Esophagus squamous epithelium (tissue), 5 donors: Measurements from ENCODE around the gene INSRR. TPM values are rescaled to one million over a fixed set of nuclear protein-coding genes. Genes with fewer than 3 reads are reported as not detected.

ENCODE experiments used
- DNase-seq: peaks from one replicate; lab custom pipeline; 2025; lab: John Stamatoyannopoulos, UW
- H3K27ac ChIP-seq, 4 donors: fragments of 200-600 bp; sonication (generic); one replicate each; pipeline ENCODE4 v1.5.1; 2016 to 2019; ENCODE audit warnings: mild to moderate bottlenecking in 1 of 4
- H3K27me3 ChIP-seq, 4 donors: fragments of 200-600 bp; sonication (generic); 1 replicate in 3 of 4; 2 replicates in 1 of 4; pipeline versions ENCODE4 v1.5.1 to v1.6.0; 2017 to 2021; ENCODE audit warnings: antibody characterized with exemption in 1 of 4
- H3K36me3 ChIP-seq, 3 donors: fragments of 200-600 bp; sonication (generic); one replicate each; pipeline ENCODE4 v1.5.1; 2016 to 2019
- H3K4me1 ChIP-seq, 3 donors: fragments of 200-600 bp; sonication (generic); one replicate each; pipeline ENCODE4 v1.5.1; 2017 to 2019
- H3K4me3 ChIP-seq, 4 donors: fragments of 200-600 bp; sonication (generic); 1 replicate in 3 of 4; 2 replicates in 1 of 4; pipeline ENCODE4 v1.5.1; 2016 to 2019; ENCODE audit warnings: mild to moderate bottlenecking in 2 of 4, moderate library complexity in 1 of 4
- H3K9me3 ChIP-seq, 3 donors: fragments of 200-600 bp; sonication (generic); one replicate each; pipeline ENCODE4 v1.5.1; 2016 to 2019
- CTCF ChIP-seq, 6 experiments: fragments of 450-650 bp in 4 of 6; fragments of 200-600 bp in 2 of 6; sonication (generic) in 2 of 6; IDR thresholded peaks; one replicate each; pipeline ENCODE4 v1.5.1; 2016 to 2019; ENCODE audit warnings: antibody characterized with exemption in 6 of 6, mild to moderate bottlenecking in 4 of 6, moderate library complexity in 4 of 6
- POLR2A ChIP-seq, 4 donors: fragments of 450-650 bp; IDR thresholded peaks; one replicate each; pipeline ENCODE4 v1.6.1; 2017; ENCODE audit warnings: antibody characterized with exemption in 4 of 4, mild to moderate bottlenecking in 4 of 4, moderate library complexity in 3 of 4
- WGBS, 2 donors: methylation state at CpG; one replicate each; pipeline ENCODE4 v1.1.5; 2018; 5-methylcytosine and 5-hydroxymethylcytosine counted together
- intact Hi-C: fragments of 100-400 bp; cut with DNase I; formaldehyde crosslinking; loops from one replicate; pipeline ENCODE4 v1.15.0; 2022
- total RNA-seq, 4 donors: library from RNA; depleted of rRNA; stranded (reverse); fragments of >200 nt; gene quantifications; one replicate each; pipeline ENCODE4 v1.1.0, GENCODE V29; 2016
- donor health status: DM: yes; HTN: yes; CAD: no.

INSRR gene
- total RNA-seq, 4 donors from 2014 or later: not detected

- DNase-seq: no peak
- H3K27me3 ChIP-seq: peaks cover 0 to 100% (median 11%) of the 10 kb centered on the region in 4 donors
- 4 to 39% methylated on average over 3 to 10 of the region's 69 CpGs for WGBS, 2 donors
- H3K4me1 ChIP-seq: peaks cover 0 to 24% (median 6%) of the 10 kb centered on the region in 3 donors
- H3K4me3 ChIP-seq: peak overlapping the region in 1 of 4 donors; percentile 3
- intact Hi-C loops: no loop called here
- no peaks in the 10 kb centered on the region for H3K36me3 ChIP-seq
- no peak overlapping the region for H3K27ac ChIP-seq
- H3K9me3 ChIP-seq: no peaks in the 10 kb centered on the region
- TF ChIP-seq POLR2A (IDR thresholded peaks at IDR 0.05): no peak
- no peak for TF ChIP-seq CTCF (IDR thresholded peaks at IDR 0.05)
Observed at GRCh38 chr1:156845055-156845952, 13.6 kb downstream of the INSRR start.

GRCh38 chr1:156844638-156845037, 14.3 kb downstream of the INSRR start:
- no peak for DNase-seq
- no peak overlapping the region for H3K27ac ChIP-seq
- peaks cover 0 to 24% (median 6%) of the 10 kb centered on the region in 3 donors for H3K4me1 ChIP-seq
- 71% methylated on average over 3 of the region's 14 CpGs; no CpG with 5 or more reads in 1 of the 2 donors for WGBS, 2 donors
- H3K4me3 ChIP-seq: no peak overlapping the region
- no peak for TF ChIP-seq CTCF (IDR thresholded peaks at IDR 0.05)
- TF ChIP-seq POLR2A (IDR thresholded peaks at IDR 0.05): no peak
- no peaks in the 10 kb centered on the region for H3K9me3 ChIP-seq
- no peaks in the 10 kb centered on the region for H3K36me3 ChIP-seq
- H3K27me3 ChIP-seq: peaks cover 0 to 100% (median 11%) of the 10 kb centered on the region in 4 donors
- intact Hi-C loops: no loop called here

GRCh38 chr1:156844102-156844501, 14.8 kb downstream of the INSRR start:
- TF ChIP-seq CTCF (IDR thresholded peaks at IDR 0.05): no peak
- no peak for TF ChIP-seq POLR2A (IDR thresholded peaks at IDR 0.05)
- H3K36me3 ChIP-seq: no peaks in the 10 kb centered on the region
- peaks cover 0 to 23% (median 6%) of the 10 kb centered on the region in 3 donors for H3K4me1 ChIP-seq
- no peak for DNase-seq
- intact Hi-C loops: no loop called here
- no peaks in the 10 kb centered on the region for H3K9me3 ChIP-seq
- 27 to 74% methylated on average over 4 of the region's 6 CpGs for WGBS, 2 donors
- H3K4me3 ChIP-seq: no peak overlapping the region
- H3K27me3 ChIP-seq: peaks cover 0 to 100% (median 11%) of the 10 kb centered on the region in 4 donors
- H3K27ac ChIP-seq: no peak overlapping the region

GRCh38 chr1:156842618-156843300, 16.2 kb downstream of the INSRR start:
- H3K27me3 ChIP-seq: peaks cover 0 to 100% (median 8%) of the 10 kb centered on the region in 4 donors

More at GRCh38 chr1:156842618-156843300, 16.2 kb downstream of the INSRR start:
- DNase-seq: no peak
- H3K9me3 ChIP-seq: no peaks in the 10 kb centered on the region
- TF ChIP-seq CTCF (IDR thresholded peaks at IDR 0.05) (no peak), POLR2A (IDR thresholded peaks at IDR 0.05) (no peak)
- no peaks in the 10 kb centered on the region for H3K36me3 ChIP-seq
- H3K4me3 ChIP-seq: no peak overlapping the region
- H3K4me1 ChIP-seq: peaks cover 0 to 13% (median 6%) of the 10 kb centered on the region in 3 donors
- intact Hi-C loops: no loop called here
- WGBS, 2 donors: 73 to 82% methylated on average over 9 of the region's 9 CpGs
- no peak overlapping the region for H3K27ac ChIP-seq
